NCI-H1436 (cell line): ENCODE results near the gene PDE4D.
"Not testable (repeated sequence)": the region's sequence is repeated elsewhere in the genome, so short reads cannot be mapped to it uniquely, and the experiment has no call there.

Source experiments
- DNase-seq: peaks from one replicate; lab custom pipeline; 2025; lab: John Stamatoyannopoulos, UW

The PDE4D gene

DNA sequence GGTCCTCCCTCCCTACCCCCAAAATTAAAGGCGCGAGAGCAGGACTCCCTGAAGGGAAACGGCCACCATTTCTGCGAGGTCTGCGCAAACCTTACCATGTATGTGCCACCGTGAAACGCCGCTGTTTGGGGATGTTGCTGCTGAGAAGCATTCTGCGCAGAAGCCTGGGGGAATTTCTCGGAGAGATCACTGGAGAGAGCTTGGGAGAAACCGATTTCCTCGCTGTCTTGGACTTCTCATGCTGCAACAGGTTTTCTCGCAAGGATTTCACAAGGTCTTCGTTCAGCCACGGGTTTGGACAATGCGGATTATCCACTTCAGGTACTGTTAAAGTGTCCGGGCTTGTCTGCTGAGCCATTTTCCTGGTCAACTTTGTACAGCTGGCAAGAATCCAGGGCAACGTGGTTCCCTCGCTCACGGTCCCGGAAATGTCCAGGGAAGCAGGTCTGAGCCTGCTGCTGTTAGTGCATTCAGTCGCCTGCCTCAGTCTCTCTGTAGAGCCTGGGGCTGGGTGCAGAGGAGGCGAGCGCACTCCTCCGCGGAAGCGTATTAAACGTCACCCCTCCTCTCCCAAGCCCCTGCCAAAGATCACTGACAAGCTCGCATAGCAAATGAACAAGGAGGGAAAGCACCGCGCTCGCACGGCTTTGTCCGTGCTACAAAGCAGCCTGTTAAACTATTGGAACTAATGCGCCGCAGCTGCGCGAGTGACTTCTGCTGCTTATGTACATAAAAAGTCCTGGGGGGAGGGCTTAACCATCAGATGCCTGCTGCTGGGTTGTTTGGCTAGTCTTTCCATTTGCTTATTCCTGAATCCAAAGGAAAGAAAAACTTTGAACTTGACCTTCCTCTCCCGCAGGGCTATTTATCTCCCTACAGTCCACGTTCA is 125.1 kb downstream of the PDE4D start:
- peak; percentile 67 for DNase-seq

DNA sequence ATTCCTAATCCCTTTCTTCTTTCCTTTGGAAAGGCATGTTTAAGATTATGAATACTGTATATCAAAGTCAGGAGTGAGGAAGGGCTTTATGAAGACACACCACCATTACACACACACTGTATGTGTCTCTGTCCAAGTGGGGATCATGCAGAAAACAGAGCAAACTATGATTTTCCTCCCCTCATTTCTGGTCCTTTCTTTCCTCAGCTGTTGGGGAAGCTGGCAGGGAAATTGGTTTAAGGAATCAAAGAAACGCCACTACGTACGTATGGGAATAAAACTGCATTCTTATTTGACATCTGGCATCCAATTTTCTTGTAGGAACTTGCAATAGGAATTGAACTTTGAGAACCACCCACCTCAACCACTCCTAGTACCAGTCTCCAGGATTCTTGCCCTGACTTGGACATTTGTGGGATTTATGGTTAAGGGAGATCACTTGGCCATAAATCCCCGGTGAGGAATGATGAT is 125.8 kb downstream of the PDE4D start:
- DNase-seq: no peak

DNA sequence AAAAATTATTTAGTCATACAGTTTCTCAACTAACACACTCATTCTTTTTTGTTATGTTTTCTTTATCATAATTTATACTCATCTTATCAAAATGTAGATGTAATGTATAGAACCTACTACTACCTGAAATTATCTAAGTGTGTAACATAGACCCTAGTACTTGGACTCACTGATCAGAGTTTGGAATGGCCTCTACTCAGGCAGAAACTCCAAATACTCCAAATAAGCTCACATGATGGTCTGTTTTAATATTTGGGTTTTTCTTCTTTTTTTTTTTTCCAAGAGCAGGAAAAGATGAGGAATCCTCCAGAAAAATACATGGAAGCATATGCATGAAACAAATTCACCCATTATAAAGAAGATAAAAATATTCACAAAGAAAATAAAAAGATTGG is 126.3 kb downstream of the PDE4D start:
- DNase-seq: no peak

DNA sequence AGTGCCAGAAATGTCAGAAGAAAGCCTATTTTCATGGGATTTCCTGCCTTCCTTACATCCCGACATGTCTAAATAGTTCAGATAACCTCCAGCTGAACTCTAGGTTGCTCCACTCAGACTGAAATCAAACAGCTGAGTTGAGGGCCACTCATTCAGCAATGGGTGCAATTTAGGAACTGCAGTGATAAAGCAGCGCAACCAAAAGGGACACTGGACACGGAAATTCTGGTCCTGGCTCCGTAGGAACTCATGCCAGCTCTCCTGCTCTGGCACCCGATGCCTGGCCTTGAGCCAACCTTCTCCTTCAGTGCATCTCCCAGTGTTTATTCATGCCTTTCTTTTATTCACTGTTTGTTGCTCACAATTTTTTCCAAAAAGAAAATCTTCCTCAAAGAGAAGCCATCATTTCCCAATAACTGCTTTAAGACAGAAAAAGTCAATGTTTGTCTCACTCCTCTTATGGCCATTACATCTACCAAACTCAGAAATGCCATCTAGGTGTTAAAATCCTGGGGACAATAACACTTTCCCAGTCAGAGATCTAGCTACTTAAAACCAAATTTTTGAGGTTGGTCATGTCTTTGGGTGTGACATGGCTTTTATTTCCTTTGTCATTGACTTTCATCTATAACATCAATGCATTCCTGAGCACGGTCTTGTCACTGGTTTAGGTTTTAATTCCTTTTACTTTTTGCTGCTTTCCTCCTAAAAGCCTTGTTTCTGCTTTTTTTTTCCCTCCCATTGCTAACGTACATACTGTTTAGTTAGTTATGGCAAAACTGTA is 126.9 kb downstream of the PDE4D start:
- no peak for DNase-seq

DNA sequence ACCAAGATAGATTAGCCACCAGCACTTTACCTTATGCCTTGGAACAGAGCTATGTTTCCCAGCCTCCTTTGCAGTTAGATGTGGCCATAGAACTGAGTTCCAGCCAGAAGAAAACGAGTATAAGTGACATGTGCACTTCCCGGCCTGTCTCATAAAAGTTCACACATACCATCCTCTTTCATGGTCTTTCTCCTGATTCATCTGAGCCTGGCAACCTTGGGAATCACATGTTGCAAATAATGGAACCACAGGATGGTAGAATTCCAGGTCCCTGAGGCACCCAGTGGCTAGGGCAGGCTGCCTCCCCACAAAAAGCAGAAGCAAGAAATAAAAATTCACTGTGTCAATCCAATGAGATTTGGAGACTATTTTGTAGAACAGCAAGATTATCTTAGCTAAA is 128.1 kb downstream of the PDE4D start:
- DNase-seq: no peak

DNA sequence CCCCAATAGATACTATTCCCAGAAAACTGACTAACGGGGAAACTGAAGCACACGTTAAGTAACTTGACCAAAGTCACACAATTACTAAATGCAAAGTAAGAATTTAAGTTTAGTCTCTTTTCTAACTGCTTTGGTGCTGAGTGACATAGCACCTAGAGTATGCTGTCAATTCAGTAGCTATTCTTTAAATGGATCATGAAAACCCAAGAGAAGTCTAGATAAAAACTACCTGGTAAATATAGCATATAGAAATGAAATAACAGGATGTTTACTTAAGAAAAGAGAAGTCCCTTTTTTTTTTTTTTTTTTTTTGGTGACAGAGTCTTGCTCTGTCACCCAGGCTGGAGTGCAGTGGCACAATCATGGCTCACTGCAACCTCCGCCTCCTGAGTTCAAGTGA is 129.2 kb downstream of the PDE4D start:
- DNase-seq: no peak

DNA sequence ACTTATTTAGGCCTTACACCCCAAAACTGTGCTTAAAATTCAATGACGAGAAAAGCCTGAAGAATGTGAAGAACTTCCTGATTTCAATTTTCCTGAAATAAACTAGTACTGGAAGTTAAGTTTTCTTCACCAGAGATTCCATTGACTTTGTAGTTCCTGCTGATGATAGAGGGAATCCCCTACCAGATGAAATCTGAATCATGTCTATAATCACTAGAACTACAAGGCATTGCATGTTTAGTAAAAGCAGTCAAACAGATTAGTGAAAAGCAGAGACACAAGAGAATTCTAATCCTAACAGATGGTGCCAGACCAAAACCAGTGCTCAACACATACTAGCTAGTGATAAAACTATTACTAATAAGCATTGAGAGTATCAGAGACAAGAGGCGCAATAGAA is 130.0 kb downstream of the PDE4D start:
- DNase-seq: no peak

DNA sequence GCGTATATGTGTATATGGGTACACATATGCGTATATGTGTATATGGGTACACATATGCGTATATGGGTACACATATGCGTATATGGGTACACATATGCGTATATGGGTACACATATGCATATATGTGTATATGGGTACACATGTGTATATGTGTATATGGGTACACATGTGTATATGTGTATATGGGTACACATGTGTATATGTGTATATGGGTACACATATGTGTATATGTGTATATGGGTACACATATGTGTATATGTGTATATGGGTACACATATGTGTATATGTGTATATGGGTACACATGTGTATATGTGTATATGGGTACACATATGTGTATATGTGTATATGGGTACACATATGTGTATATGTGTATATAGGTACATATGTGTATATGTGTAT is 131.3 kb downstream of the PDE4D start:
- not testable (repeated sequence) for DNase-seq

DNA sequence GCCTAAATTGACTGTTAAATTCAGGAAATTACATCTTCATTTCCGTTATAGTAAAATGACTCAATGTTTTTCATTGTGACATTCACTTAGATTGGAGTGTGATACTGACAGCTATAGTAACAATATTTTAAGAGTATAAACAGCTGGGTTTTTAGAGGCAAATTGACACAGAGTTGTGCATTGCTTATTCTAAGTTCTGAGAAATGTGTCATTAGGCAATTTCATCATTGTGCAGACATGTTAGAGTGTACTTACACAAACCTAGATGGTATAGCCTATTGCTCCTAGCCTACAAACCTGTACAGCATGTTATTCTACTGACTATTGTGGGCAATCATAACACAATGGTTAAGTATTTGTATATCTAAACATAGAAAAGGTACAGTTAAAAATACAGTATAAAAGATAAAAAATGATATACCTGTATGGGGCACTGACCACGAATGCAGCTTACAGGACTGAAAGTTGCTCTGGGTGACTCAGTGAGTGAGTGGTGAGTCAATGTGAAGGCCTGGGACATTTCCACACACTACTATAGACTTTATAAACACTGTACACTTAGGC is 132.7 kb downstream of the PDE4D start:
- no peak for DNase-seq

DNA sequence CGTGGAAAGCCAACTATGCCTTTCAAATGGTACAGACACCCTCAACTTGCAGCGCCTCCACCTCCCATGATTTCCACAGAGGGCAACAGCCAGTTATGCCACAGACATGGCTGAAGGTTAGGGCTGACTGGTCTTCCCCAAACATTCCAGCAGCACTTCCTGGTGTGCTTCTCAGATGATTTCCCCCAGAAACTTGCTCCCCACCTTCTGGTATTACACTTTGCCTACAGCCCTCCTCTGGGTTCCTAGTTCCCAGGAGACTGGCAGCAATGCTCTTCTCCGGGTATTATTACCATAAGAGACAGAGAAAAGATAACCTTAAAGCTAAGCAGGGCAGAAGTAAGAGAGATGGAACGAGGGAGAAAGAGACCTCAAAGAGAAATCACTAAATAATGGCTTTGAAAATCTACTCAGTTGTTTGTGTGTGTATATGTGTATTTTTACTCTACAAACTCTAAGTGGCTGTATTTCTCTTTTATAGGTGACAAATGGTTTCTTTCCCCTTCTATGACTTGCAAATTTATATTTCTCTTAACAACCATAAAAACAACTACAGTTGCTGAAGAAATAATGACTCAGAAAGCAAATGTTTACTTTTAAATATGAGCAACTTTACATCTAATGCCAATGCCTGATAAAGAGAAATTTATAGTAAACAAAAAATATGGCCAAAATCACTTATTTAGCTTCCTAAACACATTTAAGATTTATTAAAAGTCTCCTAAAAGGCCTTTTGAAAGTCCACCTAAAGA is 133.8 kb downstream of the PDE4D start:
- DNase-seq: no peak

DNA sequence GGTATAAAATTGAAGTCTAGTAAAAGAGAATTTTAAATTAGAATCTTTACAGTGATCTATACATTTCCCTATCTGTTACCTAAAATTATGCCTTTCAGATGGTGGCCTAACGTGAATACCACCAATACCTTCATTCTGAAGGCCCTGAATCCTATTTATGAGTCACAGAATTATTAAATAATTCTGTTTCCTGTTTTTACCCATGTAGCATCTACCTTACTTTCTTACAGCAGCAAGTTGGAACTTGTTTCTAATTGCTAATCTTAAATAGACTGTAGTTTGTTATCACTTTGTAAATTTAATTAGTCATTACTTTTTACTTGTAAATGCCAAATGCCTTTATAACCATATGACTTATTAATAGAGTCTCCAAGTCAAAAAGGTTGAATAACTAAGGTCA is 135.0 kb downstream of the PDE4D start:
- no peak for DNase-seq

DNA sequence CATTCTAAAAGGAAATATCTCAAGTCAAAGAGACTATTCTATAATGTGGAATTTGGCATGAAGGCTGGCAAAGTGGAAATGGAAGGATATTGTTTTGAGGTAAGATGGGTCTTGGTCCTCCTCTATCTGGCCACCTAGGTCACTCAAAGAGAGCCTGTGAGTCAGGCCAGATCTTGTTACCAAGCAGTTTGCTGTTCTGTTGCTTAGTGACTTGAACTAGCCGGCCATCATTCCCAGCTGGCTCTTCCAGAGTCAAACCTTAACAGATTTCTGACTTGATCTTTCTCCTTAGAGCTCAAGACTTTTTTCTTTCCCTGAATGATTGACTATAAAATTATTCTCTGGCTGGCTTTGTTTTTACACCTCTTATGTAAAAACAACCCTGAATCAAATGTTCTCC is 136.1 kb downstream of the PDE4D start:
- no peak for DNase-seq

DNA sequence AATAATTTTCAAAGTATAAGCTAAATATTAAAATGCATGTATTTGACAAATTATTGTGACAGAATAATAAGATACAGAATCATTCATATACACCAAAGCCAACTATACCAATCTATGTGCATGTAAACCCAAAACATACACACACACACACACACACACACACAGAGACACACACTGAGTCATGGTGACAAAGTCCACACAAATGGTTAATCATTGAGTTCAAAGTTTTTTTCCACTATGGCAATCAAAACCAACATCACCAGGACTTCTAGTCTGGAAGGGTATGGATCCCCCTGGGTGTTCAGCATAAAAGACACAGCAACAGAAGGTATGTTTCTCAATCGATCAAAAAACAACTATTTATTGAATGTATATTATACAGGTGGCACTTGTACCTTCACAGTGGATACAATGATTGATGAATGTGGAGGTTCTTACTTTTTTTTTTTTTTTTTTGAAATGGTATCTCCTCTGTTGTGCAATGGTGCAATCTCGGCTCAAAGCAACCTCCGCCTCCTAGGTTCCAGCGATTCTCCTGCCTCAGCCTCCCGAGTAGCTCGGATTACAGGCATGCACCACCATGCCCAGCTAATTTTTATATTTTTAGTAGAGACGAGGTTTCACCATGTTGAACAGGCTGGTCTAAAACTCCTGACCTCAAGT is 137.0 kb downstream of the PDE4D start:
- no peak for DNase-seq

DNA sequence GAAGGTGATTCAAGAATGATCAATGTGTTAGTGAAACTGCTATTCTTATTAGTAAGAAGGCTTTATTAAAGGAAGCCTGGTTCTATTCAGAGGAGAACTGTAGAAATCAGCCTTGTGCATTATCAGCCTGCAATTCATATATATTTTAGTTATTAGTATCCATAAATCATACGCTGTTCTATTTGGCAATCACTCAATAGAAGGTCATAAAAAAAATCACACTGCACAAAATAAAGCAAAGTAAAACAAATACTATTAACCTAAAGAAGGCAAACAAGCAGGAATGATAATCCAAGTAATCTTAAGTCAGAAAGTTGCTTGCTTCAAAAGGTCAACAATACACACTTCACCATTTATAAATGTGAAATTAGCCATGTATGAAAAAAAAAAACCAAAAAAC is 138.1 kb downstream of the PDE4D start:
- no peak for DNase-seq

DNA sequence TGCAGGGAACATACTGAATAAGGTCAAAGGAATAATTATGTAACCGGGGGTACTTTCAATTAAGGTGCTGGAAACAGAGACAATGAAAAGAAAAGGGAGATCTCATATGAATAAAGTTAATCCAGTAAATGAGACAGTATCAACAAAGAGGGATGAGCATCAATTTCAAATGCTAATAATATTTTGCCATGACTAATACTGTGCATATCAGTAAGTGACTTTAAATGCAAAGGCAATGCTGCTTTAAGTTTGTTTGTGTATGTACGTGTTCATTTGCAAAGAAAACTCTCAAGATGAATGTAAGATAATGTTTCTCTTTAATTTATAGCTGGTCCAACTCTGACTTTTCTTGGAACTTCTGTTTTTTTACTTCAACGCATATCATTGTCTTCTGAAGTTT is 139.9 kb downstream of the PDE4D start:
- no peak for DNase-seq

DNA sequence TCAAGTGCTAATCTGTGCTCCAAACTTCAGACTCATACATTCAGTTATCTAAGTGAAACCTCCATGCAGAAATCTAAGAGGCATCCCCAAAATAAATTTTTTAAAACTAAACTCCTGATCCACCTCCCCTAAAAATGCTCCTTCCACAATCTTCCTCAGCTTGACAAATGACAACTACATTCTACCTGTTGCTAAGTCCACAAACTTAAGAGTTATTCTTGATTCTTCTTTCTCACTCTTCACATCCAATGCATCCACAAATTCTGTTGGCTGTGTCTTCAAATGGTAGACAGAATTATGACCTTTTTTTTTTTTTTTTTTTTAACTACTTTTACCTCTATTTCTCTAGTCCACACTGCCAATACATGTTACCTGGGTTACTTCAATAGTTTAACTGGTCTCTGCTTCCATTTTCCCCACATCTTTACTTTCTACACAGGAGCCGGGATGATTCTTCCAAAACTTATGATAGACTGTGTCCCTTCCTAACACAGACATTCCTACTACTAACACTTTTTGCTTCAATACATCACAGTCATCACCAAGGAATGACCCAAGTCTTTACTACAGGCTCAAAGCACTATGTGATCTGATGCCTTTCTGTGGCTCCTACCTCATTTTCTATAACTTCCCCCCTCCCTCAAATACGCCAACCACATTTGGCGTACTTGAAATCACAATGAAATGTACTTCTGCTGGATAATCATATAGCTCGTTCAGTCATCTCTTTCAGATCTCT is 143.6 kb downstream of the PDE4D start:
- DNase-seq: no peak

DNA sequence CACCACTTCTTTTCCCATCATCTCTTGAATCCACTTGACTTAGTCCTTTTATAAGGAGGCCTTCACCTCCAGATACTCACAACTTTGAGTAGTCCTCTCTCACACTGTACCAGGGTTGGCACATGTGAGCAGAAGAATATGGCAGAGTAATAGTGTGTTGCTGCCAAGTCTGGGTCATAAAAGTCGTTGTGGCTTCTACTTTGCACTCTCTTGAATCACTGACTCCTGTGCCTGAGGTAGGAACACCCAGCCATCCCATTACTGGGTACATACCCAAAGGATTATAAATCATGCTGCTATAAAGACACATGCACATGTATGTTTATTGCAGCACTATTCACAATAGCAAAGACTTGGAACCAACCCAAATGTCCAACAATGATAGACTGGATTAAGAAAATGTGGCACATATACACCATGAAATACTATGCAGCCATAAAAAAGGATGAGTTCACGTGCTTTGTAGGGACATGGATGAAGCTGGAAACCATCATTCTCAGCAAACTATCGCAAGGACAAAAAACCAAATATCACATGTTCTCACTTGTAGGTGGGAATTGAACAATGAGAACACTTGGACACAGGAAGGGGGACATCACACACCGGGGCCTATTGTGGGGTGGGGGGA is 145.4 kb downstream of the PDE4D start:
- not testable (repeated sequence) for DNase-seq

DNA sequence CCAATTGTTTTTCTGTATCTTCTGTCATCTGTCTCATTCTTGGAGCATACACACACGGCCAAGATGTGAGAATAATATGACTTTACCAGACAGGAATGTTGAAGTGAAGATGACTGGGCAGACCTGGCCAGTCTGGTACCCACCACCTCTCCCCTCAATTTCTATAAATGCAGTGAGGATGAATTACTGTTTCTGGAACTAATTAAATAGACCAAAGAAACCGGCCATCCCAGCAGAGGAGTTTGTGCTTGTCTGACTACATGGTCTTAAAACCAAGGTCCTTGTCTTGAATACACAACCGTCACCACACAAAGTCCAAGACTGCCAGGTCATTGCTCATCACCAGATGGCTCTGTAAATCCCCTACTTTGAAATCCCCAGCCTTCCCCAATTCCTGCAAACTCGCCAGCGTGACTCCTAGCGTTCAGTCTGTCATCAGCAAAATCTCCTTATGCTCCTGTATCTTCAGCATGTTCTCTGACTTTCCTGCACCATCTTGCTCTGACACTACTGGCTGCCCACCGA is 147.2 kb downstream of the PDE4D start:
- no peak for DNase-seq

DNA sequence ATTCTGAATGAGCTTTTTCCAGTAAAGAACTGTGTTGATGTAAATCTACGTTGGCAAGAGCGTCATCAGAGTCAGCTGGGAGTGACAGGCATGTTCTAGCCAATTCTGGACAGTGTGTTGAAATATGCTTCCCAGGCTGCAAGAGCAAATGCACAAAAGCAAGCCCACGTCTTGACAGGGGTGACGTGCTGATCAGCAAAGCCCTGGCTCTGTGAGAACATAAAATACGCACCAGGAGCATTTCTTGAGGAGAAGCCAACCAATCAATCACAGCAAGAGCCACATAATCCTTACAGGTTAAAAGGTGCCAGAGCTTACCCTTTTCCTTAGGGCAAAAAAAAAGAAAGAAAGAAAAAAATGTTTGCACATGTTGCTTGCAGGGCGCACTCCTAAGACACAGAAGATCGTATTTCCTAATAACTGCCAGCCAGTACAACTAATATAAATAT is 148.1 kb downstream of the PDE4D start:
- peak; percentile 34 for DNase-seq

DNA sequence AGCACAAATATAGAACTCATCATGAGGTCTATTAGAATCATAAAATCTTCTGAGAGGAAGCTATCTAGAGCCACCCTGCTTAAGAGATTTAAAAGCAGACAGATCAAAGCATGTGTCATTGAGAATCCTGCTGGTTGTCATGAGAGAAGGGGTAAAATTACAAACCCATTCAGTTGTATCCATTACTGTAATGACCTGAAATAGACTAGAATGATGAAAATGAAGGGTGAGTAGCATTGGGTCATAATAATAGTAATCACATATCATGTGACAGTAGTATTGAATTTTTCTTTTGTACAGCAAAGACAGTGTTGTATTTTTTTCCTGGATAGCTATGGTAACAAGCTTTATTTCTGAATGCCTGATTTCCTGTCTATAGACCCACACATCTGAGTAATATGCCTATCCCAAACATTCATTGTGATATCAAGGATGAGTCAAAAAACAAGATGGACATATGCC is 149.0 kb downstream of the PDE4D start:
- peak; percentile 84 for DNase-seq
